ENCODE data around the gene DDHD1.

DDHD1 gene

GRCh38 chr14:53027562-53027961 lies 125.6 kb downstream of the DDHD1 start:
- no peak for FAIRE-seq

- no peak for FAIRE-seq
Measured at GRCh38 chr14:53027041-53027440, 126.1 kb downstream of the DDHD1 start.

- no peak for FAIRE-seq
Measured at GRCh38 chr14:53023325-53023724, 129.8 kb downstream of the DDHD1 start.

- no peak for FAIRE-seq
Measured at GRCh38 chr14:53022593-53022992, 130.5 kb downstream of the DDHD1 start.

- FAIRE-seq: no peak
Measured at GRCh38 chr14:53020193-53020932, 132.8 kb downstream of the DDHD1 start.

GRCh38 chr14:53019406-53019805 lies 133.7 kb downstream of the DDHD1 start:
- no peak for FAIRE-seq

GRCh38 chr14:53017837-53018236 lies 135.3 kb downstream of the DDHD1 start:
- no peak for FAIRE-seq

GRCh38 chr14:53016919-53017318 lies 136.2 kb downstream of the DDHD1 start:
- no peak for FAIRE-seq

- FAIRE-seq: no peak
Measured at GRCh38 chr14:53016491-53016890, 136.6 kb downstream of the DDHD1 start.

- FAIRE-seq: no peak
Measured at GRCh38 chr14:53011053-53011462, 142.1 kb downstream of the DDHD1 start.

GRCh38 chr14:53010193-53011040 lies 142.7 kb downstream of the DDHD1 start:
- no peak for FAIRE-seq

- FAIRE-seq: no peak
Measured at GRCh38 chr14:53006931-53007562, 146.1 kb downstream of the DDHD1 start.

GRCh38 chr14:53004976-53005375 lies 148.1 kb downstream of the DDHD1 start:
- FAIRE-seq: no peak

- no peak for FAIRE-seq
Measured at GRCh38 chr14:53003776-53004175, 149.3 kb downstream of the DDHD1 start.

GRCh38 chr14:53002576-53002975 lies 150.5 kb downstream of the DDHD1 start:
- FAIRE-seq: no peak

GRCh38 chr14:53001787-53002378 lies 151.2 kb downstream of the DDHD1 start:
- no peak for FAIRE-seq

GRCh38 chr14:52998376-52999015 lies 154.6 kb downstream of the DDHD1 start:
- no peak for FAIRE-seq

- no peak for FAIRE-seq
Measured at GRCh38 chr14:52996493-52996892, 156.6 kb downstream of the DDHD1 start.

- FAIRE-seq: no peak
Measured at GRCh38 chr14:52995998-52996397, 157.1 kb downstream of the DDHD1 start.

- no peak for FAIRE-seq
Measured at GRCh38 chr14:52992236-52992870, 160.8 kb downstream of the DDHD1 start.

GRCh38 chr14:52988139-52988538 lies 165.0 kb downstream of the DDHD1 start:
- no peak for FAIRE-seq

- FAIRE-seq: no peak
Measured at GRCh38 chr14:52987514-52987913, 165.6 kb downstream of the DDHD1 start.
